Muscle of leg (tissue), 11 donors: ENCODE measurements around the gene S100A5. TPM values are rescaled to one million over a fixed set of nuclear protein-coding genes. Genes with fewer than 3 reads are reported as not detected.
"Not testable (repeated sequence)": the region's sequence is repeated elsewhere in the genome, so short reads cannot be mapped to it uniquely, and the experiment has no call there.

Source experiments
- DNase-seq: peaks from one replicate; pipeline ENCODE4 v3.0.0; 2013
- H3K27ac ChIP-seq: one replicate; pipeline ENCODE4 v1.5.1; 2013; ENCODE audit warnings: mild to moderate bottlenecking, low read length, control low read depth
- H3K27me3 ChIP-seq: one replicate; pipeline ENCODE4 v1.6.1; 2013; ENCODE audit warnings: low read length; ENCODE audit not compliant: control insufficient read depth, insufficient read depth
- H3K36me3 ChIP-seq: one replicate; pipeline ENCODE4 v1.6.1; 2013; ENCODE audit warnings: low read length; ENCODE audit not compliant: control insufficient read depth, insufficient read depth
- H3K4me1 ChIP-seq: one replicate; pipeline ENCODE4 v1.6.1; 2013; ENCODE audit warnings: low read length; ENCODE audit not compliant: control insufficient read depth, insufficient read depth
- H3K4me3 ChIP-seq: one replicate; pipeline ENCODE4 v1.5.1; 2013; ENCODE audit warnings: low read length, control low read depth
- H3K9me3 ChIP-seq: replicated peaks from 2 replicates; pipeline ENCODE4 v1.6.1; 2013; ENCODE audit warnings: low read depth, low read length; ENCODE audit not compliant: control insufficient read depth
- WGBS: methylation state at CpG from one replicate; pipeline ENCODE4 v1.1.5; 2013; ENCODE audit warnings: missing lambda C conversion rate; ENCODE audit not compliant: insufficient coverage; 5-methylcytosine and 5-hydroxymethylcytosine counted together
- polyA plus RNA-seq, 8 donors: library from polyadenylated mRNA; unstranded; fragments of 120-200 nt; gene quantifications; one replicate each; pipeline versions ENCODE4 v1.2.1 to v1.2.3, GENCODE V29; 2013; ENCODE audit warnings: inconsistent platforms in 1 of 8, low replicate concordance in 1 of 8; ENCODE audit not compliant: insufficient read length in 8 of 8, insufficient read depth in 1 of 8
- total RNA-seq: library from RNA; stranded (reverse); fragments of 120-200 nt; gene quantifications from one replicate; pipeline ENCODE4 v1.2.4, GENCODE V29; 2013

The S100A5 gene
- total and polyA plus RNA-seq, 9 donors = 0.31 TPM; not detected in 8

DNA sequence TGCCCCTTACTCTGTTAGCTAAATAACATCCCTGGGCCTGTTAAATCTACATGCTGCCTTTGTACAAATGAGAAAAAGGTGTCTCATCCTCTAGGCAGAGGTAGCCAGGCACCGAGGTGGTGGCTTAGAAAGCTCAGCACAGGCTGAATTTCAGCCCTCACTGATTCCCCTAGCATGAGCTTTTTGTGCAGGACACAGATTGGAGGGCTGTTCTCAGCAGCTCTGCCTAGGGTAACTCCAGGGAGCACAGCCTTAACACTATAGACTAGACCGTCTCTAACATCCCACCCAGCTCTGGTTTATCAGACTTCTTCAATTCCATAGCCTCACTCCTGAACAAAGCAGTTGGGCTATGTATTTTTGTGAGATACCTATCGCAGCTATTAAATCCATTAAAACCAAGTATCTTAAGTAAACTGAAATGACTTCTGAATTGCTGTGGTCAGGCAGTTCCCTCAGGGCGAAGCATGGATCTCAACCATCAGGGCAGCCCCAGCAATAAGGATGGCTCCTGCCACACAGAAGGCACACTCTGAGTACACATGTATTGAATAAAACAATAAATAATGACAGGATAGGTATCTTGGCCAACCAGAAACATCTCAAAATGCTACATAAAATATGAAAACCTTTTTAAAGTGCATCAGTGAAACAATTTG lies 19.8 kb downstream of the S100A5 start:
- 50% methylated on average over 1 of the region's 4 CpGs for WGBS
- DNase-seq = no peak
- Histone ChIP-seq H3K27ac (no peak overlapping the region), H3K4me3 (no peak overlapping the region), H3K4me1 (peaks cover 7% of the 10 kb centered on the region), H3K27me3 (no peaks in the 10 kb centered on the region), H3K9me3 (no peaks in the 10 kb centered on the region), H3K36me3 (no peaks in the 10 kb centered on the region)

DNA sequence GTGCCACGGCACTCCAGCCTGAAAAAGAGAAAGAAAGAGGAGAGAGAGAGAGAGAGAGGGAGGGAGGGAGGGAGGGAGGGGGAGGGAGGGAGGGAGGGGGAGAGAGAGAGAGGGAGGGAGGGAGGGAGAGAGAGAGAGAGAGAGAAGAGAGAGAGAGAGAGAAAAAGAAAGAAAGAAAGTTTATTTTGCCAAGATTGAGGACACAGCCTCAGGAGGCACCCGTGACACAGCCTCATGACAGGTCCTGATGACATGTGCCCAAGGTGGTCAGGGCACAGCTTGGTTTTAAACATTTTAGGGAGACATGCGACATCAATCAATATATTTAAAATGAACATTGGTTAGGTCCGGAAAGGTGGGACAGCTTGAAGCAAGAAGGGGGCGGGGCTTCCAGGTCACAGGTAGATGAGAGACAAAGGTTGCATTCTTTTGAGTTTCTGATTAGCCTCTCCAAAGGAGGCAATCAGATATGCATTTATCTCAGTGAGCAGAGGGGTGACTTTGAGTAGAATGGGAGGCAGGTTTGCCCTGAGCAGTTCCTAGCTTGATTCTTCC lies 20.5 kb downstream of the S100A5 start:
- not testable (repeated sequence) for H3K27ac ChIP-seq, H3K36me3 ChIP-seq, H3K27me3 ChIP-seq, H3K4me3 ChIP-seq, H3K4me1 ChIP-seq, DNase-seq, H3K9me3 ChIP-seq
- 100% methylated on average over 1 of the region's 5 CpGs for WGBS

DNA sequence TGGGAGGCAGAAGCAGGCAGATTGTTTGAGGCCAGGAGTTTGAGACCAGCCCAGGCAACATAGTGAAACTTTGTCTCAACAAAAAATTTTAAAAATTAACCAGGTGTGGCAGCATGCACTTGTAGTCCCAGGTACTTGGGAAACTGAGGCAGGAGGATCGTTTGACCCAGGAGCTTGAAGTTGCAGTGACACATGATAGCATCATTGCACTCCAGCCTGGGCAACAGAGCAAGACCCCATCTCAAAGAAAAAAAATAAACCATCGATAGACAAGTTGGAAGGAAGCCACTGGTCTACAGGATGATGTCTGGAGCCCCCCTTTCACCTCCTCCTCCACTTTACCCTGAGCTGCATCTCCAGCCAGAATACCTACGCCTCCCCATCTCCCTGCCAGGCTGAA lies 21.5 kb downstream of the S100A5 start:
- H3K27ac ChIP-seq = no peak overlapping the region
- H3K4me1 ChIP-seq = no peaks in the 10 kb centered on the region
- no peaks in the 10 kb centered on the region for H3K36me3 ChIP-seq
- 94% methylated on average over 2 of the region's 3 CpGs for WGBS
- H3K9me3 ChIP-seq = no peaks in the 10 kb centered on the region
- H3K4me3 ChIP-seq = no peak overlapping the region
- no peak for DNase-seq
- no peaks in the 10 kb centered on the region for H3K27me3 ChIP-seq

DNA sequence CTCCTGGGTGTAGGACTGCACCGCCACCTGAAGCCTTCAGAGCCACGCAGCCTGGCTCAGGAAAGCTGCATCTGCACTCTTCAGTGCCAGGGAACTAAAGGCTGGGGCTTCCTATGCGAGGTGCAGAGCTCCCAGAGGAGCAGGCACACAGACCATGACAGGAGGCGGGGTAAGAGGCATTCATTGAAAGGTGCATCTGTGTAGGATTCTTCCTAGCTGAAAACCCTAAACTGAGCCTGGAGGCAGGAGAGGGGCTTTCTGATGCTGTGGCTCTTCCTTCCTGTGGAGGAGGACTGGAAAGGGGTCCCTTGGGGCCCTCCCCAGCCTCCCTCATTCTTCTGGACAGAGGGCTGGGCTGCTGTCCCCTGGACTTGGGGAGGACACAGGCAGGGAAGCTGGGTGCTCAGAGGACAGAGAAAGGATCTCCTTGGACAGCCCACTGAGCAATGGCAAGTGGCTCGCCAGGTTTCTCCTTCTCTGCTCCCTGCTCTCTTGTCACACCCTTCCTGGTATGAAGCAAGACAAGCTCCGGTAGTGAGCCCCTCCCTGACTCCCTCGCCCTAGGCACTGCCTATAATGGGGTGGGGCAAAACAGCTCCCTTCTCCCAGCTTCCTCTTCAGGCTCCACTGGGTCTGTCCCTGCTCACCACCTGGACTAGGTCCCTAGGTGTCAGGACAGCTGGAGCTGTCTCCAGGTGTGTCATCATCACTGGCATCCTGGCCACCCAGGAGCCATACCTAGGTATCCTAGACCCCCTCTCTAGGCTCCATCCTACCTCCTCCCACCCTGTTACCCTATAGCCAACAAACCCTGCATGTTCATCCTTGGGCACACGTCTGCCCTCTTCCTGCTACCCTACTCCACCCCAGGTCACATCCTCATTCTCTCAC lies 25.0 kb downstream of the S100A5 start:
- Histone ChIP-seq H3K4me3 (no peak overlapping the region), H3K27ac (no peak overlapping the region), H3K9me3 (no peaks in the 10 kb centered on the region), H3K36me3 (no peaks in the 10 kb centered on the region), H3K27me3 (no peaks in the 10 kb centered on the region), H3K4me1 (peaks cover 2% of the 10 kb centered on the region)
- DNase-seq = no peak
- 29% methylated on average over 4 of the region's 8 CpGs for WGBS

DNA sequence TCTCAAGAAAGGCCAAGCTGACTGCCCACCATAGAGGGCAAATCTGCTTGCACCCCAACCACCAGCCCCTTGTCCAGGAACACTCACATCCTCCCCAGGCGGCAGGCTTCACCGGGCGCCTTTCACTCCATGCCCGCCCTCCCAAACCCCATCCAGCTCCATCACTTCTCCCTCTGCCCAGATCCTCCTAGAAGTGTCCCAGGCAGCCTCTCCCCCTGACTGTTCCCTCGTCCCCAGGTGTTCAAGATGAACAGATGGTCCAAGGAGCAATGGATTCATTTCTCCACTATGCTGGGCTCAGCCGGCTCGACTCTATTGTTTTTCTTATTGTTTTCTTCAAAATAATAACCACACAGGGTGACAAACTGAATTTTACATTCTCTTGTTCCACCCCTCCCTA lies 27.1 kb downstream of the S100A5 start:
- H3K27ac ChIP-seq = no peak overlapping the region
- no peaks in the 10 kb centered on the region for H3K9me3 ChIP-seq
- peaks cover 2% of the 10 kb centered on the region for H3K4me1 ChIP-seq
- H3K27me3 ChIP-seq = no peaks in the 10 kb centered on the region
- H3K4me3 ChIP-seq = no peak overlapping the region
- no peaks in the 10 kb centered on the region for H3K36me3 ChIP-seq
- no peak for DNase-seq
- 96% methylated on average over 7 of the region's 7 CpGs for WGBS

DNA sequence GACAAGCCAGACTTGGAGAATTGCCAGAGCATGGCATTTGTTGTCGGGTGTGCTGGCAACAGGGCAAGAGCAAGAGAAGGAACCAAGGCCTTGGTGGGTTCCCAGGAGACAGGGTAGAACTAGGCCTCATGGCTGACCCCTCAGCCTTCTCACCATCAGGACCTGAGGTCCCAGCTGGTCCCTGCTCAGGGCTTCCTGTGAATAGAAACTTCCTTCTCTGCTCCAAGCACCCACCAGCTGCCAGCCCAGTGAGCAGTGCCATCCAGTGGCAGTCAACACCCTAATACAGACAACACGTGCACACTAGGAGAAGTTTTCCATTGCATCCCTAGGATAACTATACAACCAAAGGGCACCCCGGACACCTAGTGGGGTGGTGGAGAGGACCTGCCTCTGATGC lies 27.7 kb downstream of the S100A5 start:
- Histone ChIP-seq H3K27me3 (no peaks in the 10 kb centered on the region), H3K27ac (no peak overlapping the region), H3K36me3 (no peaks in the 10 kb centered on the region), H3K4me1 (peaks cover 5% of the 10 kb centered on the region), H3K9me3 (no peaks in the 10 kb centered on the region), H3K4me3 (no peak overlapping the region)
- WGBS = 60% methylated on average over 1 of the region's 3 CpGs
- no peak for DNase-seq

DNA sequence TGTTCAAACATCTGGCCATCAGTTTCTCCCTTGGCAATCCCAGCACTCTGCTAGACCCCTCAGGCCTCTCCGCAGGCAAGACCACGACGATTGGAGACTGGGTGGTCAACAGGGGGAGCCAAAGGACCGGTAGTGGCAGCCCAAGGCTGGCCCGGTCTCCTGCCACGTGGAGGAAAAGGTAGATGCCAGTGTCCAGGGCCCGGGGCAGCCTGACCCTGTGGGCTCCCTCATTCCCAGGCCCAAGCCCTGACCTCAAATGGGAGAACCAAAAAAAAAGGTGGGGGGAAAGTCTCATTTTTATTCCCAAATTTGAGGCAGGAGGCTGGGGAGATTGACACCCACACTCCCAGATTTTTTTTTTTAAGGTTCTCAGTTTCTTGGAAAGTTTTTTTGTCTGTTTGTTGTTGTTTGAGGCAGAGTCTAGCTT lies 29.7 kb downstream of the S100A5 start:
- no peak overlapping the region for H3K27ac ChIP-seq
- peaks cover 23% of the 10 kb centered on the region for H3K4me1 ChIP-seq
- WGBS = 2% methylated on average over 7 of the region's 7 CpGs
- no peaks in the 10 kb centered on the region for H3K9me3 ChIP-seq
- DNase-seq = peak; percentile 84
- no peaks in the 10 kb centered on the region for H3K36me3 ChIP-seq
- no peaks in the 10 kb centered on the region for H3K27me3 ChIP-seq
- no peak overlapping the region for H3K4me3 ChIP-seq

DNA sequence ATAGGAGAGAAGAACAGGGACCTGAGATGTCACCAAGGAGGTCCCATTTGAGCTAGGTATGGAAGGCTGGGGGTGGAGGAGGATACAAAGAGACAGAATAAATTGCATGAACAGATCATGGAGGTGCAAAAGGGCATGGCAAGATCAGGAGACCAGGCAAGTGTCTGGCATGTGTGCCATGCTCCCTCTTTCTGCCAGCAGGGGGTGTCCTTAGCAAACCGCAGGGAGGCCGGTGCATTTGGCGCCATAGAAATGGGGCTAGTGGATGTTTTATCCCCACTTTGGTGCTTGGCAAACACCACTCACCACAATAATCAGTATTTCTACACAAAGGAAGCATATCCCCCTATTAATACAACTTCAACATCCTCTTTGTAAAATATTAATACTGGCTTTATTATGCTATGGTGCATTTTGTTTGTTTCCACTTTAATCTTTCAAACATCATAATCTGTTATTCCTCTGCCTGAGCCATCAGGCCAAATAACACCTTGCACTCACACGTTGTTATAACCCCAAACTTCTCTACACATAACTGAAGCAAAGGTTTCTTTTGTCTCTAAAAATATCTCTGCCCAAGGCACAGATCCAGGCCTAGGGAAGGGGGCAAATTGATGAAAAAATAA lies 30.9 kb downstream of the S100A5 start:
- WGBS = 60% methylated on average over 2 of the region's 4 CpGs
- no peaks in the 10 kb centered on the region for H3K27me3 ChIP-seq
- no peak for DNase-seq
- no peaks in the 10 kb centered on the region for H3K36me3 ChIP-seq
- no peaks in the 10 kb centered on the region for H3K9me3 ChIP-seq
- no peak overlapping the region for H3K27ac ChIP-seq
- no peak overlapping the region for H3K4me3 ChIP-seq
- peaks cover 26% of the 10 kb centered on the region for H3K4me1 ChIP-seq

DNA sequence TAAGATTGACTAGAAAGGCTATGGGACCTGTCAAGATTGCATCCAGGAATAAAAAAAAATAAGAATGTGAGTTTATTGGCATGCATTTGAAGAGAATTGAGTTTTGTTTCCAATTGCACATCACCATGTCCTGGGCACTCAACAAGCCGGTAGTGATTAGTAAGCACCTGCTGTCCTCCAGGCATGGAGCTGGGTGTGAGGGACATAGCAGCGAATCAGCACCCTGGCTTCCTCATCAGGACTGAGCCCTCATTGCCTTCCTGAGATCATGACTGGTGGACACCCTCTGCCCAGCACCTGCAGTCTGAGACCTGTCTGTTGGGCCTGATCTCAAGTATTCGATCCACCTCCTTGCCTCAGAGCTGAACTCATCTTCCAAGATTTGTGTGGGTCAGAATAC lies 31.7 kb downstream of the S100A5 start:
- no peak overlapping the region for H3K27ac ChIP-seq
- 94% methylated on average over 3 of the region's 3 CpGs for WGBS
- H3K36me3 ChIP-seq = no peaks in the 10 kb centered on the region
- peaks cover 26% of the 10 kb centered on the region for H3K4me1 ChIP-seq
- no peak overlapping the region for H3K4me3 ChIP-seq
- no peaks in the 10 kb centered on the region for H3K9me3 ChIP-seq
- no peaks in the 10 kb centered on the region for H3K27me3 ChIP-seq
- DNase-seq = no peak
